Esophagus muscularis mucosa (tissue), 4 donors: ENCODE measurements around the gene IZUMO2.

Source experiments
- EP300 ChIP-seq: sonication (generic); formaldehyde crosslinking; IDR thresholded peaks from one replicate; pipeline ENCODE4 v1.6.1; 2017; ENCODE audit warnings: antibody characterized with exemption
- POLR2A ChIP-seq: fragments of 450-650 bp; IDR thresholded peaks from one replicate; pipeline ENCODE4 v1.6.1; 2017; ENCODE audit warnings: antibody characterized with exemption, moderate library complexity, mild to moderate bottlenecking, low read depth
- POLR2AphosphoS5 ChIP-seq, 2 donors: sonication (generic); formaldehyde crosslinking; IDR thresholded peaks; one replicate each; pipeline ENCODE4 v1.6.1; 2017; ENCODE audit warnings: antibody characterized with exemption in 2 of 2
- TF ChIP-seq, protein P1 (sequence below), 3 experiments: fragments of 200-600 bp in 2 of 3; fragments of 450-650 bp in 1 of 3; sonication (generic) in 2 of 3; IDR thresholded peaks; one replicate each; pipeline ENCODE4 v1.5.1; 2017 to 2019; ENCODE audit warnings: antibody characterized with exemption in 3 of 3, mild to moderate bottlenecking in 2 of 3, moderate library complexity in 1 of 3

- TF ChIP-seq, protein P1, sequence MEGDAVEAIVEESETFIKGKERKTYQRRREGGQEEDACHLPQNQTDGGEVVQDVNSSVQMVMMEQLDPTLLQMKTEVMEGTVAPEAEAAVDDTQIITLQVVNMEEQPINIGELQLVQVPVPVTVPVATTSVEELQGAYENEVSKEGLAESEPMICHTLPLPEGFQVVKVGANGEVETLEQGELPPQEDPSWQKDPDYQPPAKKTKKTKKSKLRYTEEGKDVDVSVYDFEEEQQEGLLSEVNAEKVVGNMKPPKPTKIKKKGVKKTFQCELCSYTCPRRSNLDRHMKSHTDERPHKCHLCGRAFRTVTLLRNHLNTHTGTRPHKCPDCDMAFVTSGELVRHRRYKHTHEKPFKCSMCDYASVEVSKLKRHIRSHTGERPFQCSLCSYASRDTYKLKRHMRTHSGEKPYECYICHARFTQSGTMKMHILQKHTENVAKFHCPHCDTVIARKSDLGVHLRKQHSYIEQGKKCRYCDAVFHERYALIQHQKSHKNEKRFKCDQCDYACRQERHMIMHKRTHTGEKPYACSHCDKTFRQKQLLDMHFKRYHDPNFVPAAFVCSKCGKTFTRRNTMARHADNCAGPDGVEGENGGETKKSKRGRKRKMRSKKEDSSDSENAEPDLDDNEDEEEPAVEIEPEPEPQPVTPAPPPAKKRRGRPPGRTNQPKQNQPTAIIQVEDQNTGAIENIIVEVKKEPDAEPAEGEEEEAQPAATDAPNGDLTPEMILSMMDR (IDR thresholded peaks at IDR 0.05) = no peak
- no peak for TF ChIP-seq POLR2A
- TF ChIP-seq POLR2AphosphoS5 (IDR thresholded peaks at IDR 0.05) = no peak
- TF ChIP-seq EP300 = no peak
These were observed 39.3 kb upstream of the IZUMO2 start for GRCh38 chr19:50202386-50202785.
